Effector CD4-positive, alpha-beta T cell (primary cell): ENCODE results near the gene C2orf42.
"Not testable (repeated sequence)": the region's sequence is repeated elsewhere in the genome, so short reads cannot be mapped to it uniquely, and the experiment has no call there.

Experiments
- DNase-seq: peaks from one replicate; pipeline ENCODE4 v3.0.0-alpha.2; 2020
- total RNA-seq: gene quantifications from one replicate; lab custom pipeline; 2026; lab: John Stamatoyannopoulos, UW

Gene C2orf42
- 12.8 reads per million, percentile 37 among the genes with 10 or more reads in this experiment for total RNA-seq

- peak; percentile 92 for DNase-seq
Observed at GRCh38 chr2:70190418-70191243, at the start of gene C2orf42. Gene C2orf42, minus strand, starts transcription at chr2:70191019. Its CDS starts 9,034 bp downstream, at chr2:70181985.

GRCh38 chr2:70240599-70240998, 49.8 kb upstream of the C2orf42 start:
- DNase-seq: no peak

DNA sequence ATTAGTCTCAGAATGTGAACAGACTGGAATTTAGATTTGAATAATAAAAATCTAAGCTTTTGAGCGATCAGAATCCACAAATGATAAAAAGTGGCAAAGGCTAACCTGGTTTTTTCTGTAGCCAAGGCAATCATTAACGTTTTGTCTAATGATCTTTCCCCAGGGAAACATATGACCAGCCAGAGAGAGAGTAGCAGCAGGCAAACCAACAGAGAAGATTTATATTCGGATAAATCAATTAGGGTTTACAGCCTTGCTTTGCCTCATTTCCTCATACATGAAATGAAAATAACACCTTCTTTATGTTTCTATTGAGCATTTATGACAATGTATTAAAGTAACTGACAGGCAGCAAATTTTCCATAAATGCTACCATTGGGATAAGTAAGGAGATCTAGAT, 43.1 kb upstream of the C2orf42 start:
- DNase-seq: no peak

GRCh38 chr2:70226781-70227180, 36.0 kb upstream of the C2orf42 start:
- no peak for DNase-seq

- DNase-seq: not testable (repeated sequence)
Observed at GRCh38 chr2:70223305-70223704, 32.5 kb upstream of the C2orf42 start.

DNA sequence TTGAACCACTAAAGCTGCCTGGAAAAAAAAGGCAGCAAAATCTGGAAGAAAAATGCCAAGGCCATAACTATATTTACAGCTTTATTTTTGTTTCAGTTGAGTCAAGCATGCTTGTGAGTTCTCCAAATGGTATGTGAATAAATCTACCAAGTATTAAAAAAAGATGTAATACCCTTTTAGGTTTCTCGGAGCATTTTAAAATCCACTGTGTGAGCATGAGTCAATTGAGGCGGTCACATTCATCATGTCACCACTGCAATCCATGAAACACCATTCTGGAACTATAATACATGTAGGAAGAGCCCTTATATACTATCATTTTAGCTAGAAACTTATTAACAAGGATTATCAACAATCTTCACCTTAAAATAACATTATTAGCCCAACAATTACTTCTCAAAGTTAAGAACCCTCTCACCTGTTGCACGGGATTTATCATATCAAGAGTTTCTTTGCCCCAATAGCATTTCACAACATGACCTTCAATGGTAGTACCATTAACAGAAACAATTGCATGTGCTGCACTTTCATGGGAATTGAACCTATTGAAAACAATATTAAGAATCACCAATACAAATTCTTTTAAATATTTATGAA, 24.2 kb upstream of the C2orf42 start:
- no peak for DNase-seq

GRCh38 chr2:70214365-70214764, 23.5 kb upstream of the C2orf42 start:
- DNase-seq: no peak

GRCh38 chr2:70212298-70212932, 21.6 kb upstream of the C2orf42 start:
- no peak for DNase-seq

DNA sequence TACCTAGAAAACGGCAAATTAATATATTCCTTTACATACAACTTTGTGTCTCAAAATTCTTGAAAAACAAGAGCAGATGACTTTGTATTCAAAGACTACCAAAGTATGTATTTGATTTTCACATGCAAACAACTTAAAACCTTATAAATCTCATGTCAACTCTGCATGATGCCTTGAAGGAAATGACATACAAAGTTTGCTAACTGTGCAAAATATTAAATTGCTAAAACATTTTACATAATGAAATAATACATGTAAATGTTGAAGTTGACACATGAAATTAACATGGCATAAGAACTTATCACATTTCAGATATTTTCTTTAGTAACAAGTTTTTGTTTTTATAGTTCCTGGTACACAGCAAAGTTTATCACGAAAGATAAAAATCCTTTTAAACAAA, 20.8 kb upstream of the C2orf42 start:
- DNase-seq: no peak

DNA sequence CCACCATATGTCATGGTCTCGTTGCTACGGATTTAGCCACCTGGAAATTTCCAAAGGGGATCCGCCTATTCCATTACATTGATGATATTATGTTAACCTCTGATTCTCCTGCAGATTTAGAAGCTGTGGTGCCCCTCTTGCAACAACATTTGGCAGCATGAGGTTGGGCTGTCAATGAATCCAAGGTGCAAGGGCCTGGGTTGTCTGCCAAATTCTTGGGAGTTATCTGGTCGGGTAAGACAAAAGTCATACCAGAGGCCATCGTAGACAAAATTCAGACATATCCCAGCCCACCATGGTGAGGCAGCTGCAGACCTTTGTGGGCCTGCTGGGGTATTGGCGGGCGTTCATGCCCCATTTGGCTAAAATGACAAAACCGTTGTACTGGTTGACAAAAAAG, 13.6 kb upstream of the C2orf42 start:
- DNase-seq: no peak

- no peak for DNase-seq
Observed at GRCh38 chr2:70203086-70203485, 12.3 kb upstream of the C2orf42 start.

DNA sequence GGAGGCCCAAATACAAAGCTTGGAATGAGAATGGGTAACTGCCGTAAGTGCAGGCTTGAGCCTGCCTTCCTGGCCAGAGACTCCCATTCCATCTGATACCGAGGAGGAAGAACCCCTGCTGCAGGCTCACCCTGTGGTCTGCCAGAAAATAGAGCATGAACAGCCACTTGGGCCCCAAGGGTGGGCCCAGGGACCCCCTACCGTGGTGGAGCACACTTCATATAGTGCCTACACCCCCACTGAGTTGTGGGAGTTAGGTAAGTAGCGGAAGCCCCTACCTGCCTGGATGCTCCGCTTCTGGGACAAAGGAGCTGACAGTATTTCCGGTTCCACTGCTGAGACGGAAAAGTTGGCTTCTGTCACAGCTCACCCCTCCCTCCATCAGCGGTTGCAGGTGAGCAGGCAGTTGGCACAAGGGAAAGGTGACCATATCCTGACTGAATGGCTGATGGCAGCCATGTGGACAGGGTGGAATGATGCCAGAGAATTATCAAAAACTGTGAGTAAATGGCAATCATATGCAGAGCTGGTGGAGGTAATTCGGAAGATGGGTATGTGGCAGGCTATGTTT, 11.5 kb upstream of the C2orf42 start:
- DNase-seq: no peak

DNA sequence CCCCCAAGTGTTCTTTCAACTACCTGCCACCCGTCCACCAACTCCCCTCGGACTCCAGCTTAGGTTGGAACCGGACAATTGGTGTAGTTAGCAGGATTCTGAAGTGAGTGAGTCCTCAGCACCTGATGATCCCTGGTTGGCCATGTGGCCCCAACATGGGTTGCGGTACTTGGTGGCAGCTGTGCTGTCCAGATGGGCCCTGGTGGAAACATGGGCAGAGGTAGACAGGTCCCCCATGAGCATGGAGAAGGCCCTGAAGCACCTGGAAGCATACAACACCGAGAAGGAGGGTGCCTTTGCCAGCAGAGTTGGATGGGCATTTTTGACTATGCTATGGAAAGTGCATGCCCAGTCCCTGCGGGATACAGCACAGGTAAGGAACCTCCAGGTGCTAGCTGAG, 11.0 kb upstream of the C2orf42 start:
- DNase-seq: no peak

DNA sequence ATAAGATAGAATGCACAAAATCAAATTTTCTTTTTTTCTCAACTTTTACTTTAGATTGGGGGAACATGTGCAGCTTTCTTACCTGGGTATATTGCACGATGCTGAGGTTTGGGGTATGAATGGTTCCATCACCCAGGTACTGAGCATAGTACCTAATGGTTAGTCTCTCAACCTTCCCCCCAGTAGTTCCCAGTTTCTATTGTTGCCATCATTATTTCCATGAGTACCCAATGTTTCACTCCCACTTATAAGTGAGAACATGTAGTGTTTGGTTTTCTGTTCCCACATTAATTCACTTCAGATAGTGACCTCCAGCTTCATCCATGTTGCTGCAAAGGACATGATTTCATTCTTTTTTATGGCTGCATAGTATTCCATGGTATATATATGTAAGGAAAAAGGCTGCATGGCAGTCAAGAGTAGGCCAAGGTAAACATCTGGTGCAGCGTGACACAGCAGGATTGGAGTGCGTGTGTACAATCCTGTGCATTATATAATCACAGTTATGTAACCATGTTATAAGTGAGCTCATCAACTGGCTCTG, 10.5 kb upstream of the C2orf42 start:
- no peak for DNase-seq

DNA sequence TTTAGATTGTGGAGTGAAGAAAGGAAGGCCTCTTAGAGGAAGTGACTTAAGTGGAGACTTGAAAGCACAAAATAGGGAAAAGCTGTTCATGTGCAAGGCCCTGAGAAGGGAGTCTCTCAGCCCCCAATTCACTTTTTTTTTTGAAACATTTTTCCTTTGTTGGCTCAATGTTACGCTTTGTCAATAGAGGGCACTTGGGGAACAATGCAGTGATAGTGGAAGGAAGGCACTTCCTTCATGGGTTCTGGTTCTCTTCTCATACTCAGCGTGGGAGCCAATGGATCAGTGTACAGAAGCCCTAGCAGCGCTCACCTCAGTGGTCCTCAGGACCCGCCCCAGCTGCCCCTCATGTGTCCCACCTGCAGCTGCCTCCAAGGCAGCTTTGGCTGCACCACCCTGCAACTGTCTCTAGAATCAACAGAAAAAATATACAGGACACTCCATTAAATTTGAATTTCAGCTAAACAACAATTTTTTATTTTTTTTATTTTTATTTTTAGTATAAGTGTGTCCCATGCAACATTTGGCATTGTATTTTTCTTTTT, 8.6 kb upstream of the C2orf42 start:
- no peak for DNase-seq

GRCh38 chr2:70192516-70192915, 1.7 kb upstream of the C2orf42 start:
- no peak for DNase-seq

- DNase-seq: no peak
Observed at GRCh38 chr2:70191244-70191735, 471 bp upstream of the C2orf42 start.

- no peak for DNase-seq
Observed at GRCh38 chr2:70188460-70188859, 2.4 kb downstream of the C2orf42 start.

- not testable (repeated sequence) for DNase-seq
Observed at GRCh38 chr2:70187170-70187569, 3.6 kb downstream of the C2orf42 start.

GRCh38 chr2:70182689-70183088, 8.1 kb downstream of the C2orf42 start:
- DNase-seq: no peak

DNA sequence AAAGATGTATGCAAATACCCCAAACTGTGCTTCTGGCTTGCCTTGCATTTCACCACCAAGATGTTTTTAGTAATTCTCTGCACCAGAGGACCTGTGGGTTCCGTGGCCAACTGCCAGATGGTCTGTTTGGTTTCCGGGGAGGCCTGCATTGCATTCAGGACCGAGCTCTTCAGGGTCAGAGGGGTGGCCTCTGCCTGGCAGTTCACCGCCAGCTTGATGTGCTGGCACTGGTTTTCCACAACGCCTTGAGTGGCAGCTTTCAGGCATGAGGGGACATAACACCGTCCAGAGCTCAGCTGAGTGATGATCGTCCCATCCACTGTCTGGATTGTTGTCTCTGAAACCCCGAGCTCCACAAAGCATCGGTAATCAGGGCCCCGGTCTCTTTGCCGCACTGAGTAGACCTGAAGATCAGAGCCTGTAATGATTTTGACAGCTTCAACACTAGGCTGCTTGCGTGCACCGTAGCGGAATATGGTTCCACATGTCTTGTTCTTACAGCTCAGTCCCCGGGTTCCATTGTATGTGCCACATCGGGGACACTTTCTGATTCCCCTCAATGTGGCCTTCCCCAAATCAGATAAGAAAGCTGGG, 9.4 kb downstream of the C2orf42 start:
- DNase-seq: no peak

DNA sequence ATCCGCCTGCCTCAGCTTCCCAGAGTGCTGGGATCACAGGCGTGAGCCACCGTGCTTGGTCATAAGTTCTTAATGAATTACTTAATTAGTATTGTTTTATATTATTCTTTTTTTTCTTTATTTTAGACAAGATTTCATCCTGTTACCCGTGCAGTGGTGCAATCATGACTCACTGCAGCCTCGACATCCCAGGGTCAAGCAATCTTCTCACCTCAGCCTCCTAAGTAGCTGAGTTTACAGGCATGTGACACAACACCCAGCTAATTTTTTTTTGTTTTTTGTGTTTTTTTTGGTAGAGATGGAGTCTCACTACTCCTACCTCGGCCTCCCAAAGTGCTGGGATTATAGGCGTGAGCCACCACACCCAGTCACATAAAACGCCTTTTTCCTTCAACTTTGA, 17.3 kb downstream of the C2orf42 start:
- DNase-seq: no peak
